ENCODE data around the gene OGFOD1.

OGFOD1 gene

GRCh38 chr16:56417138-56417537 is 34.2 kb upstream of the OGFOD1 start:
- DNase-seq (ENCODE audit: insufficient read length, low spot score) (no peak), FAIRE-seq (no peak)
- TF ChIP-seq POLR2AphosphoS5 (IDR thresholded peaks at IDR 0.05; ENCODE audit: low read depth, low read length) (no peak), POLR2A (IDR thresholded peaks at IDR 0.05; ENCODE audit: low read depth, low read length) (no peak), SPI1 (IDR thresholded peaks at IDR 0.05; ENCODE audit: low read depth, low read length) (no peak), POU2F2 (IDR thresholded peaks at IDR 0.05; ENCODE audit: low read depth, low read length) (no peak), TAF1 (IDR thresholded peaks at IDR 0.05; ENCODE audit: low read depth, low read length) (no peak), PAX5 (IDR thresholded peaks at IDR 0.05; ENCODE audit: insufficient read depth, low read length, severe bottlenecking) (no peak)

- TF ChIP-seq POLR2A (IDR thresholded peaks at IDR 0.05; ENCODE audit: low read depth, low read length) = no peak
- TF ChIP-seq PAX5 (IDR thresholded peaks at IDR 0.05; ENCODE audit: insufficient read depth, low read length, severe bottlenecking) = no peak
- no peak for TF ChIP-seq TAF1 (IDR thresholded peaks at IDR 0.05; ENCODE audit: low read depth, low read length)
- TF ChIP-seq SPI1 (IDR thresholded peaks at IDR 0.05; ENCODE audit: low read depth, low read length) = no peak
- no peak for TF ChIP-seq POU2F2 (IDR thresholded peaks at IDR 0.05; ENCODE audit: low read depth, low read length)
- TF ChIP-seq POLR2AphosphoS5 (IDR thresholded peaks at IDR 0.05; ENCODE audit: low read depth, low read length) = no peak
- FAIRE-seq (no peak), DNase-seq (ENCODE audit: insufficient read length, low spot score) (no peak)
Measured at GRCh38 chr16:56419740-56420548, 31.4 kb upstream of the OGFOD1 start.

GRCh38 chr16:56420613-56421012 is 30.7 kb upstream of the OGFOD1 start:
- DNase-seq (ENCODE audit: insufficient read length, low spot score) (no peak), FAIRE-seq (no peak)
- no peak for TF ChIP-seq SPI1 (IDR thresholded peaks at IDR 0.05; ENCODE audit: low read depth, low read length)
- TF ChIP-seq POLR2AphosphoS5 (IDR thresholded peaks at IDR 0.05; ENCODE audit: low read depth, low read length) = no peak

GRCh38 chr16:56421313-56421712 is 30.0 kb upstream of the OGFOD1 start:
- FAIRE-seq (no peak), DNase-seq (ENCODE audit: insufficient read length, low spot score) (no peak)
- TF ChIP-seq TAF1 (IDR thresholded peaks at IDR 0.05; ENCODE audit: low read depth, low read length) = no peak
- no peak for TF ChIP-seq POU2F2 (IDR thresholded peaks at IDR 0.05; ENCODE audit: low read depth, low read length)
- no peak for TF ChIP-seq SPI1 (IDR thresholded peaks at IDR 0.05; ENCODE audit: low read depth, low read length)
- TF ChIP-seq PAX5 (IDR thresholded peaks at IDR 0.05; ENCODE audit: insufficient read depth, low read length, severe bottlenecking) = no peak
- no peak for TF ChIP-seq POLR2AphosphoS5 (IDR thresholded peaks at IDR 0.05; ENCODE audit: low read depth, low read length)
- no peak for TF ChIP-seq POLR2A (IDR thresholded peaks at IDR 0.05; ENCODE audit: low read depth, low read length)

GRCh38 chr16:56421976-56422669 is 29.2 kb upstream of the OGFOD1 start:
- TF ChIP-seq POU2F2 (IDR thresholded peaks at IDR 0.05; ENCODE audit: low read depth, low read length) (no peak), POLR2A (IDR thresholded peaks at IDR 0.05; ENCODE audit: low read depth, low read length) (no peak), TAF1 (IDR thresholded peaks at IDR 0.05; ENCODE audit: low read depth, low read length) (no peak), SPI1 (IDR thresholded peaks at IDR 0.05; ENCODE audit: low read depth, low read length) (no peak), POLR2AphosphoS5 (IDR thresholded peaks at IDR 0.05; ENCODE audit: low read depth, low read length) (no peak), PAX5 (IDR thresholded peaks at IDR 0.05; ENCODE audit: insufficient read depth, low read length, severe bottlenecking) (no peak)
- FAIRE-seq = no peak
- no peak for DNase-seq (ENCODE audit: insufficient read length, low spot score)

GRCh38 chr16:56422896-56423441 is 28.4 kb upstream of the OGFOD1 start:
- DNase-seq (ENCODE audit: insufficient read length, low spot score) (no peak), FAIRE-seq (peak; percentile 35)
- TF ChIP-seq POLR2A (IDR thresholded peaks at IDR 0.05; ENCODE audit: low read depth, low read length) (no peak), TAF1 (IDR thresholded peaks at IDR 0.05; ENCODE audit: low read depth, low read length) (no peak), POU2F2 (IDR thresholded peaks at IDR 0.05; ENCODE audit: low read depth, low read length) (no peak), SPI1 (IDR thresholded peaks at IDR 0.05; ENCODE audit: low read depth, low read length) (no peak)

GRCh38 chr16:56423584-56424403 is 27.6 kb upstream of the OGFOD1 start:
- DNase-seq (ENCODE audit: insufficient read length, low spot score) = no peak
- peak; percentile 85 for FAIRE-seq
- TF ChIP-seq POU2F2 (IDR thresholded peaks at IDR 0.05; ENCODE audit: low read depth, low read length) (no peak), SPI1 (IDR thresholded peaks at IDR 0.05; ENCODE audit: low read depth, low read length) (peak; percentile 32)

GRCh38 chr16:56424404-56424764 is 27.0 kb upstream of the OGFOD1 start:
- TF ChIP-seq POU2F2 (IDR thresholded peaks at IDR 0.05; ENCODE audit: low read depth, low read length) = no peak
- no peak for TF ChIP-seq POLR2AphosphoS5 (IDR thresholded peaks at IDR 0.05; ENCODE audit: low read depth, low read length)
- TF ChIP-seq POLR2A (IDR thresholded peaks at IDR 0.05; ENCODE audit: low read depth, low read length) = no peak
- DNase-seq (ENCODE audit: insufficient read length, low spot score) = no peak
- FAIRE-seq = no peak

GRCh38 chr16:56424791-56425438 is 26.4 kb upstream of the OGFOD1 start:
- FAIRE-seq (no peak), DNase-seq (ENCODE audit: insufficient read length, low spot score) (peak; percentile 14)

More at GRCh38 chr16:56424791-56425438, 26.4 kb upstream of the OGFOD1 start:
- TF ChIP-seq TAF1 (IDR thresholded peaks at IDR 0.05; ENCODE audit: low read depth, low read length) (no peak), PAX5 (IDR thresholded peaks at IDR 0.05; ENCODE audit: insufficient read depth, low read length, severe bottlenecking) (no peak), POLR2A (IDR thresholded peaks at IDR 0.05; ENCODE audit: low read depth, low read length) (no peak), POLR2AphosphoS5 (IDR thresholded peaks at IDR 0.05; ENCODE audit: low read depth, low read length) (no peak)
